HepG2 (cell line): ENCODE results near the gene DHX57. TPM values are rescaled to one million over a fixed set of nuclear protein-coding genes. Genes with fewer than 3 reads are reported as not detected.

ENCODE experiments used
- ATAC-seq: fragments of 200-7000 bp; cut with Tn5 transposase; 3 replicates; pipeline ENCODE4 v1.9.1; 2020; ENCODE audit warnings: mild to moderate bottlenecking, moderate library complexity
- BruUV-seq: library from RNA; stranded (reverse); fragments of 400-500 nt; replicated peaks from 2 replicates; lab custom pipeline; 2021; lab: Mats Ljungman, UMichigan
- CTCF ChIA-PET: fragments of 300-600 bp; formaldehyde crosslinking; extraction: SDS; loops from one replicate; lab custom pipeline; 2021; ENCODE audit warnings: low total read pairs, inconsistent platforms, low intra/inter-chr PET ratio; lab: Yijun Ruan, JAX
- POLR2A ChIA-PET: fragments of 350-600 bp; sonication (Branson Sonifier 250); formaldehyde crosslinking; loops from one replicate; lab custom pipeline; 2020; ENCODE audit warnings: antibody characterized with exemption, inconsistent platforms; lab: Yijun Ruan, JAX
- DNase-seq: peaks from one replicate; pipeline ENCODE4 v3.0.0-alpha.2; 2015; ENCODE audit warnings: low spot score
- FAIRE-seq: peaks from 3 replicates; lab custom pipeline; 2011; peaks lifted over from hg19 to GRCh38; lab: Jason Lieb, UNC
- H2AFZ ChIP-seq: one replicate; pipeline ENCODE4 v1.6.1; 2011; ENCODE audit warnings: low read length, inconsistent platforms
- H3K27ac ChIP-seq: fragments of 300-600 bp; 3 replicates; pipeline ENCODE4 v1.8.0; 2011; ENCODE audit warnings: mixed run types, mild to moderate bottlenecking, mixed read lengths, low read length, inconsistent platforms; ENCODE audit not compliant: insufficient read depth; ENCODE audit errors: extremely low read length
- H3K27me3 ChIP-seq, 2 experiments: fragments of 200-600 bp in 1 of 2; 2 replicates in 1 of 2; 3 replicates in 1 of 2; pipeline versions ENCODE4 v1.6.0 to v1.8.0; 2011; ENCODE audit warnings: low read length in 2 of 2, mild to moderate bottlenecking in 2 of 2, moderate library complexity in 2 of 2, inconsistent platforms in 1 of 2; ENCODE audit not compliant: insufficient read depth in 2 of 2, control insufficient read depth in 1 of 2
- H3K36me3 ChIP-seq, 2 experiments: fragments of 200-600 bp in 1 of 2; replicated peaks in 1 of 2; 2 replicates in 1 of 2; 3 replicates in 1 of 2; pipeline versions ENCODE4 v1.5.1 to v1.8.0; 2011; ENCODE audit warnings: low read length in 2 of 2, inconsistent platforms in 1 of 2; ENCODE audit not compliant: insufficient read depth in 2 of 2, control insufficient read depth in 1 of 2
- H3K4me1 ChIP-seq: 2 replicates; pipeline ENCODE4 v1.5.1; 2012; ENCODE audit warnings: low read length, inconsistent platforms; ENCODE audit not compliant: insufficient read depth
- H3K4me2 ChIP-seq: 2 replicates; pipeline ENCODE4 v1.6.0; 2011; ENCODE audit warnings: low read depth, low read length, inconsistent platforms
- H3K4me3 ChIP-seq, 3 experiments: fragments of 200-600 bp in 1 of 3; sonication (generic), shearing (Covaris generic) in 1 of 3; replicated peaks in 1 of 3; 2 replicates each; pipeline ENCODE4 v1.5.1; 2011 to 2016; ENCODE audit warnings: low read length in 3 of 3, inconsistent platforms in 2 of 3, low read depth in 2 of 3, mild to moderate bottlenecking in 2 of 3, control low read depth in 1 of 3, mixed read lengths in 1 of 3; ENCODE audit not compliant: insufficient read depth in 1 of 3
- H3K79me2 ChIP-seq: one replicate; pipeline ENCODE4 v1.6.1; 2011; ENCODE audit warnings: low read length, inconsistent platforms; ENCODE audit not compliant: insufficient read depth
- H3K9ac ChIP-seq: 2 replicates; pipeline ENCODE4 v1.6.0; 2011; ENCODE audit warnings: mild to moderate bottlenecking, low read depth, low read length, inconsistent platforms; ENCODE audit not compliant: insufficient read depth
- H3K9me3 ChIP-seq: 2 replicates; pipeline ENCODE4 v1.5.1; 2012; ENCODE audit warnings: mild to moderate bottlenecking, low read length
- H4K20me1 ChIP-seq: 2 replicates; pipeline ENCODE4 v1.6.0; 2011; ENCODE audit warnings: inconsistent platforms, mild to moderate bottlenecking, low read length, moderate library complexity; ENCODE audit not compliant: insufficient read depth
- ARID3A ChIP-seq: IDR thresholded peaks from 2 replicates; pipeline ENCODE4 v1.6.1; 2012; ENCODE audit warnings: low read depth, low read length, improper control_type of control experiment
- BRCA1 ChIP-seq: sonication (generic); formaldehyde crosslinking; IDR thresholded peaks from 2 replicates; pipeline ENCODE4 v1.4.0; 2020; ENCODE audit warnings: missing genetic modification reagents
- CBFB ChIP-seq: sonication (generic); formaldehyde crosslinking; IDR thresholded peaks from 2 replicates; pipeline ENCODE4 v1.4.0; 2020; ENCODE audit warnings: missing genetic modification reagents
- ELF4 ChIP-seq: sonication (generic); formaldehyde crosslinking; IDR thresholded peaks from 2 replicates; pipeline ENCODE4 v1.5.0; 2020; ENCODE audit warnings: missing genetic modification reagents, mild to moderate bottlenecking, moderate library complexity, borderline replicate concordance
- ETV5 ChIP-seq: IDR thresholded peaks from 2 replicates; pipeline ENCODE4 v1.6.1; 2018; ENCODE audit warnings: missing biosample characterization, missing genetic modification reagents, inconsistent platforms, borderline replicate concordance
- HOXD1 ChIP-seq: sonication (generic); formaldehyde crosslinking; IDR thresholded peaks from 2 replicates; pipeline ENCODE4 v1.5.0; 2020; ENCODE audit warnings: missing genetic modification reagents
- JUND ChIP-seq: sonication (generic); formaldehyde crosslinking; IDR thresholded peaks from 2 replicates; pipeline ENCODE4 v1.8.0; 2022; ENCODE audit warnings: mild to moderate bottlenecking, missing genetic modification reagents
- MXD4 ChIP-seq: IDR thresholded peaks from 2 replicates; pipeline ENCODE4 v1.6.1; 2016; ENCODE audit warnings: mild to moderate bottlenecking, missing biosample characterization, missing genetic modification reagents
- PHF5A ChIP-seq: IDR thresholded peaks from one replicate; pipeline ENCODE4 v1.6.1; 2018; ENCODE audit warnings: low read depth, missing genetic modification reagents; ENCODE audit not compliant: unreplicated experiment
- PRDM10 ChIP-seq: sonication (generic); formaldehyde crosslinking; IDR thresholded peaks from 2 replicates; pipeline ENCODE4 v1.4.0; 2020; ENCODE audit warnings: low read depth, missing genetic modification reagents
- ZNF546 ChIP-seq: sonication (generic); formaldehyde crosslinking; conservative IDR thresholded peaks from 2 replicates; pipeline ENCODE4 v1.8.1; 2023; ENCODE audit warnings: mild to moderate bottlenecking, missing genetic modification reagents
- ZSCAN12 ChIP-seq: sonication (generic); formaldehyde crosslinking; IDR thresholded peaks from 2 replicates; pipeline ENCODE4 v1.9.0; 2021; ENCODE audit warnings: mild to moderate bottlenecking, missing genetic modification reagents
- WGBS: methylation state at CpG from one replicate; pipeline ENCODE4 v1.1.6; 2017; ENCODE audit warnings: low lambda C conversion rate; 5-methylcytosine and 5-hydroxymethylcytosine counted together
- in situ Hi-C: cut with HindIII; loops from 2 replicates; pipeline ENCODE4 v1.10.0; 2017; ENCODE audit warnings: low pct_unique_long_range_greater_than_20kb; ENCODE audit not compliant: extremely low pct_ligation_motif_present
- intact Hi-C: fragments of 100-400 bp; cut with micrococcal nuclease; formaldehyde crosslinking; loops from one replicate; pipeline ENCODE4 v1.10.0; 2022; ENCODE audit not compliant: unreplicated experiment
- polyA plus RNA-seq, 8 experiments: library from polyadenylated mRNA; depleted of rRNA in 3 of 8; stranded (reverse) in 7 of 8; unstranded in 1 of 8; fragments of >200 nt; fragmentation: Illumina TruSeq in 4 of 8; extraction: Trizol in 4 of 8; gene quantifications; 2 replicates each; pipeline versions ENCODE4 v1.2.1 to v1.2.3, GENCODE V29; 2011 to 2016; ENCODE audit warnings: low read depth in 4 of 8, missing spikeins in 1 of 8, mixed read lengths in 1 of 8; ENCODE audit not compliant: insufficient read depth in 1 of 8
- total RNA-seq, 5 experiments: library from RNA; depleted of rRNA; stranded (reverse); fragments of >200 nt; fragmentation: Illumina TruSeq; extraction: Trizol; gene quantifications; 2 replicates each; pipeline ENCODE4 v1.2.3, GENCODE V29; 2016; ENCODE audit warnings: low read depth in 1 of 5
- TF ChIP-seq, protein P1 (sequence below): sonication (generic); formaldehyde crosslinking; IDR thresholded peaks from 2 replicates; pipeline ENCODE4 v1.4.0; 2020; ENCODE audit warnings: low read depth, mild to moderate bottlenecking, missing genetic modification reagents
- TF ChIP-seq, protein P2 (sequence below): IDR thresholded peaks from 2 replicates; pipeline ENCODE4 v1.6.1; 2016; ENCODE audit warnings: mild to moderate bottlenecking, missing biosample characterization, missing genetic modification reagents
- TF ChIP-seq, protein P3 (sequence below), 2 experiments: fragments of 450-650 bp in 1 of 2; sonication (generic) in 1 of 2; formaldehyde crosslinking; IDR thresholded peaks; 2 replicates each; pipeline versions ENCODE4 v1.5.0 to v1.8.0; 2020 to 2022; ENCODE audit warnings: mild to moderate bottlenecking in 1 of 2, missing genetic modification reagents in 1 of 2

Gene DHX57
- total and polyA plus RNA-seq, 2 of the 13 experiments (the other 11 are each of a cell fraction or from before 2014, with no cell fraction given), result 9.2 to 24.2 TPM

DNA sequence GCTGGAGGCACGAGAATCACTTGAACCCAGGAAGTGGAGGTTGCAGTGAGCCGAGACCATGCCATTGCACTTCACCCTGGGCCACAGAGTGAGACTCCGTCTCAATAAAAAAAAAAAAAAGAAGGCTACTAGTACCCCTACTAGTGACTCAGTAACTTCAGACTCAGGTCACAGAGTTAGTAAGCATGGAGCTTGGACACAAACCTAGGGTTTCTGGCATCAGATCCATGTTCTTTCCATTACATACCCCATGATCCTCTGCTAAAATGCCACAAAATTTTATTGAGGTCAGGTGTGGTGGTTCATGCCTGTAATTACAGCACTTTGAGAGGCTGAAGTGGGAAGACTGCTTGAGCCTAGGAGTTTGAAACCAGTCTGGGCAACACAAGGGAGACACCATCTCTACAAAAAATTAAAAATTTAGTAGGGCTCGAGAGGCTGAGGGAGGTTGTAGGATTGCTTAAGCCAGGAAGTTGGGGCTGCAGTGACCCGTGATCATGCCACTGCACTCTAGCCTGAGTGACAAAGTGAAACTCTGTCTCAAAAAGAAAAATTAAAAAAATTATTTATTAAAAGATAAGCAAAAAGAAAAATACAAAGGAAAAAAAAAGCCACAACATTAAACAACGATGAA lies 45.1 kb downstream of the DHX57 start (continued):
- no peak for TF ChIP-seq BRCA1 (CRISPR knock-in tag)
- TF ChIP-seq PRDM10 (CRISPR knock-in tag), result no peak
- no peak for TF ChIP-seq ZSCAN12 (CRISPR knock-in tag)

GRCh38 chr2:38829971-38830370 lies 45.8 kb downstream of the DHX57 start:
- H3K4me3 ChIP-seq, result no peak overlapping the region
- no peak overlapping the region for H3K4me2 ChIP-seq
- H2AFZ ChIP-seq, result no peak overlapping the region
- DNase-seq (no peak), ATAC-seq (no peak), FAIRE-seq (no peak)
- H3K9ac ChIP-seq, result no peak overlapping the region
- intact Hi-C loops, result loop anchor here (10.0 kb wide), 1 partner anchor 85 kb away; no protein-coding TSS in a partner anchor
- no peaks in the 10 kb centered on the region for H4K20me1 ChIP-seq
- 94% methylated on average over 1 of the region's 1 CpG for WGBS
- no peaks in the 10 kb centered on the region for H3K27me3 ChIP-seq
- CTCF ChIA-PET, result no interaction called here
- in situ Hi-C loops, result no loop called here
- BruUV-seq, result no TSS peak
- H3K4me1 ChIP-seq, result no peaks in the 10 kb centered on the region
- H3K36me3 ChIP-seq, result peaks cover 12 to 29% of the 10 kb centered on the region in 2 experiments; a peak in 4 of 5 replicates
- no peaks in the 10 kb centered on the region for H3K79me2 ChIP-seq
- POLR2A ChIA-PET, result no interaction called here
- H3K27ac ChIP-seq, result no peak overlapping the region
- H3K9me3 ChIP-seq, result no peaks in the 10 kb centered on the region
- TF ChIP-seq JUND (CRISPR knock-in tag), result no peak
- TF ChIP-seq, protein P1, sequence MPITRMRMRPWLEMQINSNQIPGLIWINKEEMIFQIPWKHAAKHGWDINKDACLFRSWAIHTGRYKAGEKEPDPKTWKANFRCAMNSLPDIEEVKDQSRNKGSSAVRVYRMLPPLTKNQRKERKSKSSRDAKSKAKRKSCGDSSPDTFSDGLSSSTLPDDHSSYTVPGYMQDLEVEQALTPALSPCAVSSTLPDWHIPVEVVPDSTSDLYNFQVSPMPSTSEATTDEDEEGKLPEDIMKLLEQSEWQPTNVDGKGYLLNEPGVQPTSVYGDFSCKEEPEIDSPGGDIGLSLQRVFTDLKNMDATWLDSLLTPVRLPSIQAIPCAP, result no peak
- TF ChIP-seq, protein P2, sequence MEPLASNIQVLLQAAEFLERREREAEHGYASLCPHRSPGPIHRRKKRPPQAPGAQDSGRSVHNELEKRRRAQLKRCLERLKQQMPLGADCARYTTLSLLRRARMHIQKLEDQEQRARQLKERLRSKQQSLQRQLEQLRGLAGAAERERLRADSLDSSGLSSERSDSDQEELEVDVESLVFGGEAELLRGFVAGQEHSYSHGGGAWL, result no peak
- no peak for TF ChIP-seq ZNF546 (CRISPR knock-in tag)
- no peak for TF ChIP-seq ETV5 (CRISPR knock-in tag)
- TF ChIP-seq CBFB (CRISPR knock-in tag), result no peak
- no peak for TF ChIP-seq ARID3A
- no peak for TF ChIP-seq HOXD1
- TF ChIP-seq ELF4 (CRISPR knock-in tag), result no peak
- TF ChIP-seq PHF5A, result no peak
- TF ChIP-seq, protein P3, sequence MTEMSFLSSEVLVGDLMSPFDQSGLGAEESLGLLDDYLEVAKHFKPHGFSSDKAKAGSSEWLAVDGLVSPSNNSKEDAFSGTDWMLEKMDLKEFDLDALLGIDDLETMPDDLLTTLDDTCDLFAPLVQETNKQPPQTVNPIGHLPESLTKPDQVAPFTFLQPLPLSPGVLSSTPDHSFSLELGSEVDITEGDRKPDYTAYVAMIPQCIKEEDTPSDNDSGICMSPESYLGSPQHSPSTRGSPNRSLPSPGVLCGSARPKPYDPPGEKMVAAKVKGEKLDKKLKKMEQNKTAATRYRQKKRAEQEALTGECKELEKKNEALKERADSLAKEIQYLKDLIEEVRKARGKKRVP (CRISPR knock-in tag; IDR thresholded peaks at IDR 0.05), result no peak
- no peak for TF ChIP-seq MXD4 (CRISPR knock-in tag)
